Smooth muscle cell (in vitro differentiated cells): Measurements from ENCODE around the gene PSENEN. TPM values are rescaled to one million over a fixed set of nuclear protein-coding genes. Genes with fewer than 3 reads are reported as not detected.

ENCODE experiments used
- DNase-seq: peaks from one replicate; lab custom pipeline; 2025; ENCODE audit not compliant: unreplicated experiment; lab: John Stamatoyannopoulos, UW
- H2AFZ ChIP-seq: fragments of 200-600 bp; sonication (generic); 2 replicates; pipeline ENCODE4 v1.6.0; 2016; ENCODE audit warnings: antibody characterized with exemption, low read depth, mild to moderate bottlenecking
- H3F3A ChIP-seq: fragments of 200-600 bp; sonication (generic); 2 replicates; pipeline ENCODE4 v1.6.0; 2017; ENCODE audit warnings: antibody characterized with exemption, low read depth
- H3K27ac ChIP-seq: fragments of 200-600 bp; sonication (generic); 2 replicates; pipeline ENCODE4 v1.5.1; 2016; ENCODE audit warnings: low read depth, mild to moderate bottlenecking
- H3K27me3 ChIP-seq: fragments of 200-600 bp; sonication (generic); 2 replicates; pipeline ENCODE4 v1.6.1; 2016; ENCODE audit warnings: low read depth, mild to moderate bottlenecking
- H3K36me3 ChIP-seq: fragments of 200-600 bp; sonication (generic); 2 replicates; pipeline ENCODE4 v1.5.1; 2016; ENCODE audit warnings: low read depth
- H3K4me1 ChIP-seq: fragments of 200-600 bp; sonication (generic); 2 replicates; pipeline ENCODE4 v1.5.1; 2016; ENCODE audit warnings: low read depth
- H3K4me2 ChIP-seq: fragments of 200-600 bp; sonication (generic); 2 replicates; pipeline ENCODE4 v1.6.0; 2016; ENCODE audit warnings: mild to moderate bottlenecking
- H3K4me3 ChIP-seq: fragments of 200-600 bp; sonication (generic); 2 replicates; pipeline ENCODE4 v1.5.1; 2016; ENCODE audit warnings: mild to moderate bottlenecking
- H3K79me2 ChIP-seq: fragments of 200-600 bp; sonication (generic); 2 replicates; pipeline ENCODE4 v1.6.0; 2016; ENCODE audit warnings: low read depth, mild to moderate bottlenecking
- H3K9ac ChIP-seq: fragments of 200-600 bp; sonication (generic); 2 replicates; pipeline ENCODE4 v1.6.0; 2016; ENCODE audit warnings: low read depth
- H3K9me3 ChIP-seq: fragments of 200-600 bp; sonication (generic); replicated peaks from 2 replicates; pipeline ENCODE4 v1.5.1; 2016; ENCODE audit warnings: low read depth
- H4K20me1 ChIP-seq: fragments of 200-600 bp; sonication (generic); 2 replicates; pipeline ENCODE4 v1.6.0; 2016; ENCODE audit warnings: low read depth
- WGBS: methylation state at CpG from one replicate; pipeline ENCODE4 v1.1.7; 2016; ENCODE audit warnings: low lambda C conversion rate; 5-methylcytosine and 5-hydroxymethylcytosine counted together
- polyA plus RNA-seq: library from polyadenylated mRNA; unstranded; fragments of >200 nt; fragmentation: Nextera tagmentation; extraction: Ambion mirVana; gene quantifications from 2 replicates; pipeline ENCODE4 v1.2.1, GENCODE V29; 2016
- total RNA-seq: library from RNA; depleted of rRNA; stranded (reverse); fragments of >200 nt; gene quantifications from 2 replicates; pipeline ENCODE4 v1.2.3, GENCODE V29; 2014
- TF ChIP-seq, protein P1 (sequence below): fragments of 200-600 bp; sonication (generic); IDR thresholded peaks from 2 replicates; pipeline ENCODE4 v1.5.1; 2017; ENCODE audit warnings: borderline replicate concordance, mild to moderate bottlenecking, antibody characterized with exemption; ENCODE audit not compliant: insufficient read depth, poor library complexity, severe bottlenecking

Gene PSENEN
- total and polyA plus RNA-seq, 2 experiments from 2014 or later, result 65.4 to 137 TPM

DNA sequence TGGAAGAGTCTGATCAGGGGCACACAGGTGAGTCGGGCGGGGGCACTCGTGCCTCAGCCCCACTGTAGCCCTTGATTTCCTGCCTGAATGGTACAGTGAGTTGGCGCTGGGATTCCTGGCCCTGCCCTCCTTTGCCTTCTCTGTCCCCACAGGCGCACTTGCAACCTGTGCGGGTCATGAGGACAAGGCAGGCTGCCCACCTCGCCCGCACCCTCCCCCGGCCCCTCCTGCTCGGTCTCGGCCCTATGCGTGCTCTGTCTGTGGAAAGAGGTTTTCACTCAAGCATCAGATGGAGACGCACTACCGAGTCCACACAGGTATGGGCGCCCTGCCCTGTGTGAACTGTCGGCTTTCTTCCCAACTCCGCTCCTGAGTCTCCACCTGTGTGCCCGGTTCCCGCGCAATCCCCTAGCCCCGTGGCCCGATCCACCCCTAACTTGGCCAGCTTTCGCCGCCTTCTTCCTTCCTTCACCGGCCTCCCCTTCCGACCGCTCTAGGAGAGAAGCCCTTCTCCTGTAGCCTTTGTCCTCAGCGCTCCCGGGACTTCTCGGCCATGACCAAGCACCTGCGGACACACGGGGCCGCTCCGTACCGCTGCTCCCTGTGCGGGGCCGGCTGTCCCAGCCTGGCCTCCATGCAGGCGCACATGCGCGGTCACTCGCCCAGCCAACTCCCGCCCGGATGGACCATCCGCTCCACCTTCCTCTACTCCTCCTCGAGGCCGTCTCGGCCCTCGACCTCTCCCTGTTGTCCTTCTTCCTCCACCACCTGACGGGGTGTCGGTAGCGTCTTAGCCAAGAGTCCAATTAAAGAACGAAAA is 29.3 kb upstream of the PSENEN start:
- H3K9ac ChIP-seq, result peak overlapping the region; percentile 15
- H3K27me3 ChIP-seq, result no peaks in the 10 kb centered on the region
- no peak for DNase-seq
- TF ChIP-seq, protein P1, sequence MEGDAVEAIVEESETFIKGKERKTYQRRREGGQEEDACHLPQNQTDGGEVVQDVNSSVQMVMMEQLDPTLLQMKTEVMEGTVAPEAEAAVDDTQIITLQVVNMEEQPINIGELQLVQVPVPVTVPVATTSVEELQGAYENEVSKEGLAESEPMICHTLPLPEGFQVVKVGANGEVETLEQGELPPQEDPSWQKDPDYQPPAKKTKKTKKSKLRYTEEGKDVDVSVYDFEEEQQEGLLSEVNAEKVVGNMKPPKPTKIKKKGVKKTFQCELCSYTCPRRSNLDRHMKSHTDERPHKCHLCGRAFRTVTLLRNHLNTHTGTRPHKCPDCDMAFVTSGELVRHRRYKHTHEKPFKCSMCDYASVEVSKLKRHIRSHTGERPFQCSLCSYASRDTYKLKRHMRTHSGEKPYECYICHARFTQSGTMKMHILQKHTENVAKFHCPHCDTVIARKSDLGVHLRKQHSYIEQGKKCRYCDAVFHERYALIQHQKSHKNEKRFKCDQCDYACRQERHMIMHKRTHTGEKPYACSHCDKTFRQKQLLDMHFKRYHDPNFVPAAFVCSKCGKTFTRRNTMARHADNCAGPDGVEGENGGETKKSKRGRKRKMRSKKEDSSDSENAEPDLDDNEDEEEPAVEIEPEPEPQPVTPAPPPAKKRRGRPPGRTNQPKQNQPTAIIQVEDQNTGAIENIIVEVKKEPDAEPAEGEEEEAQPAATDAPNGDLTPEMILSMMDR, result no peak
- H3K27ac ChIP-seq, result no peak overlapping the region
- no peaks in the 10 kb centered on the region for H3K9me3 ChIP-seq
- peaks cover 30% of the 10 kb centered on the region for H3K79me2 ChIP-seq
- H3K4me3 ChIP-seq, result peak overlapping the region; percentile 78
- peak overlapping the region; percentile 88 for H2AFZ ChIP-seq
- no peaks in the 10 kb centered on the region for H3F3A ChIP-seq
- 7% methylated on average over 50 of the region's 52 CpGs for whole genome bisulfite sequencing
- peak overlapping the region; percentile 91 for H3K4me2 ChIP-seq
- no peaks in the 10 kb centered on the region for H3K36me3 ChIP-seq
- peaks cover 12% of the 10 kb centered on the region for H3K4me1 ChIP-seq
- peaks cover 20% of the 10 kb centered on the region for H4K20me1 ChIP-seq

DNA sequence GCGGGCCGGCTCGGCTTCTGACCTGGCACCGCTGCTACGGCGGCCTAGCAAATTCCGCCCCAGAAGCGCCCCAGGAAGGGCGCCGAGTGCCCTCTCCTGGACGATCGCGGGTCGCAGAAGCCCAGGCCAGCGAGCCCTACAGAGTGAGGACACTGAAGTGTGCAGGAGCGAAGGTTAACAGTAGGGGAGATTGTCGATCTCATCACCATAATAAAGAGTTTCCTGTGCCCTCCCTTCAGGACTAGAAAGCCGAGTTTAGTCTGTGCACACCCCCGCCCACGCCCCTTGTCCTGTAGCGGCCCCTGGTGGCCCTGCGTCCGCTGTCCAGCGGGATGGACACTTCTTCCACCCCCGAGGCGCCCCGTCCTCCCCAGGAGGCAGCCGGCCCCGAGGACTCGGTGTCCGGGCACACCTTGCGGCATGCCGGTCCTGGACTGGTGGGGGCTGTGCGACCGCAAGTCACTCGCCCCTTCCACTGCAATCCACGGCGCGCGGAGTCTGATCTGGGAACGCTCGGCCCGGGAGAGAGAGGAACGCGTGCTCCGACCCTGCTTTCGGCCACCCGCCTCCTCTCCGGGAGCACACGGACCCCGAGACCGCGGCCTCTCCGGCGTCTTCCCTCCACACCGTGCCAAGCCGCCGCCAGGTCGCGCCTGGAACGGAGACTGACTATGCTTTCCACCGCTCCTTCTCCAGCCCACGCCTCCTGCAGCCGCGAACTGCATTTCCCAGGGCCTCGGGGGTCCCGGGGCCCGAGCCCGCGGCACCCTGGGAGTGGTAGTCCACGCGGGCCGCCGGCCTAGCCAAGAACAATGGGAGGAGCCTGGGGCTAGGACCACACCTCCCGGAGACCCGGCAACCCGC is 28.4 kb upstream of the PSENEN start:
- Histone ChIP-seq H3K27me3 (no peaks in the 10 kb centered on the region), H3K4me2 (peak overlapping the region; percentile 91), H4K20me1 (peaks cover 25% of the 10 kb centered on the region), H3K36me3 (no peaks in the 10 kb centered on the region), H3F3A (no peaks in the 10 kb centered on the region), H3K27ac (peak overlapping the region; percentile 46), H3K4me1 (peaks cover 12% of the 10 kb centered on the region), H3K9me3 (no peaks in the 10 kb centered on the region), H3K4me3 (peak overlapping the region; percentile 78), H3K9ac (peak overlapping the region; percentile 39), H2AFZ (peak overlapping the region; percentile 88), H3K79me2 (peaks cover 32% of the 10 kb centered on the region)
- under 1% methylated on average over 59 of the region's 77 CpGs for WGBS
- DNase-seq, result peak; percentile 97
- TF ChIP-seq, protein P1, result peak; percentile 75

DNA sequence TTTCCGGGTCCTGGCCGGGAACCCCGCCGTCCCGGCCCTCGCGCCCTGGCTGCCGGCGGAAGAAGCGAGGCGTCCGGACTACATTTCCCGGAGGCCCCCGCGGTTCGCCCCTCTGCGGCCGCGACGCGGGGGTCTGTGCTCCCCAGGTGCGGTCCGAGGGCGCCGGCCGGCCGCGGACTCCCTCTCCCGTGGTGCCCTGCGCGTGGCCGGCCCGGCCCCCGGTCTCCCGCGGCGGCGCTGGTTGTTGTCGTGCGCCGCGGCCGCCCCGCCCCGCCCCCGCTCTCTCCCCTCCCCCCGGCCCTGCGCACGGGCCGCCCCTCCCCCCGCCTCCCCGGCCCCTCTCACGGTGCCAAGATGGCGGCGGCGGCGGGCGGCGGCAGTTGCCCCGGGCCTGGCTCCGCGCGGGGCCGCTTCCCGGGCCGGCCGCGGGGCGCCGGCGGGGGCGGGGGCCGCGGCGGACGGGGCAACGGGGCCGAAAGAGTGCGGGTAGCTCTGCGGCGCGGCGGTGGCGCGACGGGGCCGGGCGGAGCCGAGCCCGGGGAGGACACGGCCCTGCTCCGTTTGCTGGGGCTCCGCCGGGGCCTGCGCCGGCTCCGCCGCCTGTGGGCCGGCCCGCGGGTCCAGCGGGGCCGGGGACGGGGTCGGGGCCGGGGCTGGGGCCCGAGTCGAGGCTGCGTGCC is 27.6 kb upstream of the PSENEN start, which contains the start of gene KMT2B:
Gene KMT2B (plus strand): TSS at position 339 of the 680 bp plus-strand sequence. CDS start 16 bp downstream, at position 355.
- Histone ChIP-seq H3F3A (no peaks in the 10 kb centered on the region), H3K9me3 (no peaks in the 10 kb centered on the region), H3K4me1 (peaks cover 12% of the 10 kb centered on the region), H4K20me1 (peaks cover 25% of the 10 kb centered on the region), H2AFZ (peak within 1 kb of the TSS; percentile 88), H3K27me3 (no peaks in the 10 kb centered on the region), H3K36me3 (no peaks in the 10 kb centered on the region), H3K9ac (peak within 1 kb of the TSS; percentile 69), H3K4me2 (peak within 1 kb of the TSS; percentile 91), H3K27ac (peak within 1 kb of the TSS; percentile 71), H3K79me2 (peaks cover 39% of the 10 kb centered on the region), H3K4me3 (peak within 1 kb of the TSS; percentile 88)
- under 1% methylated on average over 40 of the region's 109 CpGs for WGBS
- TF ChIP-seq, protein P1, result no peak
- peak; percentile 97 for DNase-seq
